GM21619 (cell line): Measurements from ENCODE around the gene HDAC10.

Experiments used
- ATAC-seq: cut with Tn5 transposase; IDR thresholded peaks from one replicate; pipeline ENCODE4 v1.9.1; 2021; ENCODE audit not compliant: unreplicated experiment

Gene HDAC10

DNA sequence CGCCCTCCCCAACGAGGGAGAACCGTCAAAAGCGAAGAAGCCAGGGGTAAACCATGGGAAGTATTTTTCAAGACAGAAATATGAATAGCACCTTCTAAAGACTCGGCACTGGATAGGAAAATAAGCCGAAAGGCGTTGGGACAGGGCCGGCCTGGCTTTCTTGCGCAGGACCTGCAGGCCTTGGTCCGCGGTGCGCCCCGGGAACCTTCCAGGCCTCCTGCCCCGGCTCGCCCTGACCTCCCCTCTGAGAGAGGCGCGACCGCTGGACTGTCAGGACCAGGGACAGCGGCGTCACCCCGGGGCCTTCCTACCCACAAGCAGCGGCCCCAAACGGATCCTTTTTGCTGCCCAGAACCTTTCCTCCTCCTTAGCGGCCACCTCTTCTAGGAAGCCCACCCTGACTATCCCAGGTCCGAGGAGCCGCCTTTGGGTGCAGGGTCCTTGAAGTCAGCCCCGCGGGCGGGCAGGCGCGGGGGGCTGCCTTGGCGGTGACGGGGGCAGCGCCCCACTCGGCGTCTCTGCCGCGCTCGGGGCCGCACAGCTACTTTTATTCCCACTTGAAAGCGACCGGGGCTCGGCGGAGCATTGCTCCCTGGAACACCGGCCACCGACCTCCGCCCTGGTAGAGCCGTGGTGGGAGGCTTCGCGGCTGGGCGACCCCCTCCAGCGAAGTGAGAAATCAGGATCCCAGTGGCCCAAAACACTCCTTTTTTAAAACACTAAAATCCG lies 19.8 kb upstream of the HDAC10 start:
- no peak for ATAC-seq

DNA sequence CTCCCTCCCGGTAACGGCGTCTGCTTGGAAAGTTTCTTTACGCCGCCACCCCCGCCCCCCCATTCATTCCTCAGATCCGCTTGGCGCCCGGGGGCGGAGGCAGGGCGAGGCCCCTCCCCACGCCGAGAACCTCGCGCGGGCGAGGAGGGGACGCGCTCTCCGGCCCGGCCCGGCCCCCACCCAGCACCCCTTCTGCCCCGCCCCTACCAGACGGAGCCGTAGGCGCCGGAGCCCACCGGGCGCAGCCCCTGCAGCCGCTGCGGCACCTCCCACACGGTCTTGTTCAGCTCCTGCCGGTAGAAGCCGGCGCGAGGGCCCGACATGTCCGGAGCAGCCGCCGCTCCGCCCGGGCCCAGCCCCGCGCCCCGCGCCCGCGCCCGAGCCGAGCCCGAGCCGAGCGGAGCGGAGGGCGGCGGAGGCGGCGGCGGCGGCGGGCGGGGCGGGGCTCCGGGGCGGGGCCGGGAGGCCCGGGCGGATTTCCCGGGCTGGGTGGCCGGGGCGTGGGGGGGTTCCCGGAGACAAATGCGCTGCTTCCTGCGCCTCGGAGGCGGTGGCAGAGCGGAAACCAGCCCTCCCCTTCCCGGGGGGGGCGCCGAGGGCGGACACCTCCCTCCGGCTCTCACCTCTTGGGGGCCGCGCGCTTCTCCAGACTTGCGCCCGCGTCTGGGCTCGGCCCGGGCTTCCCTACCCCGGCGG lies 19.1 kb upstream of the HDAC10 start, which contains the start of gene MAPK11:
Gene MAPK11, minus strand, starts transcription at position 411 of the 696 bp plus-strand sequence. Its CDS starts 88 bp downstream, at position 323.
- ATAC-seq, result no peak

DNA sequence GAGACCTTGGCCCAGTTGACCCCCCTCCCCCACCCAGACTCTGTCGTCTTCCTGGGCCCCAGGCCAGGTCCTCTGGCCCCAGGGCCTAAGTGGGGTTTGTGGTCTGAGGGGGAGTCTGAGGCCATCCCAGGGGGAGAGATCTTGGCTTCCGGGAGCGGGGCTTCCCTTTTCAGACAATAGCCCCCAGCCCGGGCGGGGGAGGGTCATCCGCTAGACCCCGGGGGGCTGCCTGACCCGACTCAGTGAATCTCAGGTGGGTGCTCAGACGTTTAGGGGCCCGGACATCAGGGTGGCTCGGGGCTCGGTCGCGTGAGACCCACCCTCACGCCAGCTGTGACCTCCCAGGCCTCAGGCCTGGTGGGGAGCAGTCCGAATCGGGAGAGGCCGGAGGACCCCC lies 18.5 kb upstream of the HDAC10 start:
- no peak for ATAC-seq

DNA sequence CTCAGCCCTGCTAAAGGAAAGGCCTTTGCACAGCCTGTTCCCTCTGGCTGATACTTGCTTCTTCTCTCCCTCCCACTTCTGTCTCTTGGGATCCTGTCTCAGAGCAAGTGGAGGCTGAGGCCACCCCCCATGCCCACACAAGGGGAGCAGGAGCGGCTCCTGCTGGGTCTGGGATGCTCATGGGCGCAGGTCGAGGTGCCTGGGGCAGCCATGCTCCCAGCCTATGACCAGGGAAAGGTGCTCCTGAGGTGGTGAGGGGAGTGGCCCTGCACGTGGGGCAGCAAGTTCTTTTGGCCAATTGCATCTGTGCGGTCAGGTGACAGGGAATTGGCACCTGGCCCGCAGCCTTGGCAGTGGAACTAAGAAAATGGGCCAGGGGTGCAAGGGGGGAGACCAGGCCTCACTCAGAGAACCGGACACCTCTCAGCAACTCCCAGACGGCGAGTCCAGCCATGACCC lies 17.6 kb upstream of the HDAC10 start:
- no peak for ATAC-seq

DNA sequence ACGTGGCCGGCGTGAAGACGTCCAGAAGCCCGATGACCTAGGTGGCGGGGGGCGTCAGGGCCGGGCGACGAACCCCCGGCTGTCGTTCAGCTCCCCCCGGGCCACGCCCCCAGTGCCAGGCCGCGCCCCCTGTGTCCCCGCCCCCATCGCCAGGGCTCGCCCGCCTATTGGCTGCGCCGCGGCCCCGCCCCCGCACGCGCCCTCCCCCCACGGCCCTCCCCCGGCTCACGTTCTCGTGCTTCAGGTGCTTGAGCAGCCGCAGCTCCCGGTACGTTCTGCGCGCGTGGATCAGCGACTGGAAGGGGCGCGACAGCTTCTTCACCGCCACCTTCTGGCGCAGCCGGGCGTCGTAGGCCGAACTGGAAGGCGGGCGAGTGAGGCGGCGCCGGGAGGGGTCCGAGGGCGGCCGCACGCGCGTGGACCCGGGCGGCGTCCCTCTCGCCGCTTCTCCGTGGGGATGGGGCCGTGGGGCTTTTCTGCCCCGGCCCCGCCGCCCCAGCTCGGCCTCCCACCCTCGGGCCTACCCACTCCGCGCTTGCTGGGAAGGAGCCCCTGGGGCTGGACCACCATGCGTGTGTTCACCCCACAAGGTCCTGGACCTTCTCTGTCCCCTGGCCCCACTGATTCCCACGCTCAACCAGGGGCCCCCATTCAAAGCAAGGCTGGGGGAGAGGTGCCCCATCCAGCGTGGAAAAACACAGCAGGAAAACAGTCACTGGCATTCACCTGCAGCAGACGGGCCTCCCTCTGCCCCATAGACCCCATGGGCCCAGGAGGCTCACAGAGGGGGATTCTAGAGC lies 16.7 kb upstream of the HDAC10 start:
- ATAC-seq, result no peak

DNA sequence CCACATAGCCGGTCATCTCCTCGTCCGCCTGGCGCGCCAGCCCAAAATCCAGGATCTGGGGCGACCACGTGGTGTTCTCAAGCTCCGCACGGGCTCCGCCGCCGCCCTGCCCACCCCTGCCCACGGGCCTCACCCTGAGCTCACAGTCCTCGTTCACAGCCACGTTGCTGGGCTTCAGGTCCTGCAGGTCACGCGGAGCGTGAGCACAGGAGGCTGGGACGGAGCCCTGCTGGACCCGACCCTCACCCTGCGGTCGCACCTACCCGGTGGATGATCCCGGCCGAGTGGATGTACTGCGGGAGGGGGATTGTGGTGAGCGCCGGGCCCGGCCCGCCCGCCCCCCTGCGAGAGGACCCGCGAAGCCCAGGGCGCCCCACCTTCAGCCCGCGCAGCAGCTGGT lies 15.9 kb upstream of the HDAC10 start:
- ATAC-seq, result no peak

DNA sequence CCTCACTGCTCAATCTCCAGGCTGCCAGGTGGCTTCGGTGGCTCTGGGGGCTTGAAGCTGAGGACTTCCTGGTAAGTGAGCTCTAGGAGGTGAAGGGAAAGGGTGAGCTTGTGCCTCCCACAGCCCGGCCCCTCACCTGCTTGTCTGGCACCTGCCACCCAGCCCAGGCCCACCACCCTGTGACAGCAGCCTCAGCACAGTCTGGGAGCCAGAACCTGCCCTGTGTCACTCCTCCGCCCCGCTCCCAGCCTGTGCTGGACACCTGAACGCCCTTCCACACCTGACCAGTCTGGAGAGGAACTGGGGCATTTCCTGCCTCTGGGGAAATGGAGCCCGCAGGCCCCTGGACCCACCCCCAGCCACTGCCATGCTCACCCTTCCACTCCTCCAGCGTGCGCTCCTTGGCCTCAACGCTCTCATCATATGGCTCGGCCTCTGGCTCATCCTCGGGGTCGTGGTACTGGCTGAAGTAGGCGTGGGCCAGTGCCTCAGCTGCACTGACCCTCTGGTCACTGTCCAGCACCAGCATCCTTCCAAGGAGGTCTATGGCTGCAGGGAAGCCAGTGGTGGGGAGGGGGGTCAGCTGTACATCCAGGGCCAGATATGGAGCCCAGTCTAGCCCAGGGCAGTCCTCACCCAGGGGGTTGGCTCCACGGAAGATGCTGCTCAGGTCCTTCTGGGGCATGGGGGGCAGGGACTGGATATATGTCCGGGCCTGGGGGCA lies 14.0 kb upstream of the HDAC10 start:
- no peak for ATAC-seq

DNA sequence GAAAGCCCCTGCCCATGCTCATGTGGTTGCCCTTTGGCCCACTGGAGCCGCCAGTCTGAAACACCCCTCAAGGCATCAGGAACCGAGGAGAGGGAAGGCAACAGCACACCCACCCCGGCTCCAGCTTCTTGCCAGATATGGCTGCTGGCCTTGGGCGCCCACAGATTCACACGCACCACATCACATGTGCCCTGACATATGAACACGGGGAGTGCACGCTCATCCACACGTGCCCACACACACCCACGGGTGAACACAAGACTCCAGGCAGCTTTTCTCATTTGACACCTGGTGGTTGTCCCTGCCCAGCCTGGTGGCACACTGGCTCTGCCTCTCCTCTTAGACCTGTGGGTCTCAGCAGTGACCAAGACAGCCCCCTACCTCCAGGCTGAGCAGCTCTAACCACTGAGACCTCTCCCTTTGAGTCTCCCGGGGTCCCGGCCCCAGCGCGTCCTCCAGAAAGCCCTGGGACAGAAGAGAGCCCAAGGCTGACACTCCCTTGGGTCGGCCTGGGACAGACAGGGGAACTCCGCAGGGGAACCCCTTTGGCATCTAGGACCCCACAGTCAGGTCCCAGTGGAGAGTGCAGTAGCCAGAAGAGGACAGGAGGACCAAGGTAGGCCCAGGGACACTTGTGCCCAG lies 13.2 kb upstream of the HDAC10 start:
- ATAC-seq, result no peak

DNA sequence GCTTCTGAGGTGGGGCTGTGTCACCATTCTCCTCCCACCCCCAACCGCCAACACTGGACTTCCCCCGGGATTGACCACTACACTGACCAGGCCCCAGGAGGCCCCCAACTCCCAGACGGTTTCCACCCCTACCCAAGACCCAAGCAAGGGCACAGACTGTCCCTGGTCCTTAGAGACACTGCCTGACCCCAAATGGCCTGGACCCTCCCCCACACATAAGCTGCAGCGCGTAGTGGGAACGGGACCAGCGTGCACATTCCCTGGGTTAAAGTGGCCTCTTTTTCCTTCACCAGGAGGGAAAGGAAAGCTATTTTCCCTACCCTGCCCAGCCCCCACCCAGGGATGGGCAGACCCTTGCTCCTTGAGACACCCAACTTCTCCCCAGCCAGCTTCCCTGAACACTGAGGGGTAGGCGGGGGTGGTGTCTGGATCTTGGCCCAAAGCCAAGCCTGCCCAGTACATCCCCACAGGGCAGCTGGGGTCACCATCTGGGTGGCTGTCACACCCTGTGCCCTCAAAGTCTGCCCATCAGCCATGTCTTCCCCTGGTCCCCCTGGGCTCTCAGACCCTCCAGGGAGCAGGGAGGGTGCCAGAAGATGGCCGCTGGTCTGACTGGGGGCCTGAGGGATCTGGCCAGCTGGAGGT lies 12.0 kb upstream of the HDAC10 start:
- ATAC-seq, result no peak

DNA sequence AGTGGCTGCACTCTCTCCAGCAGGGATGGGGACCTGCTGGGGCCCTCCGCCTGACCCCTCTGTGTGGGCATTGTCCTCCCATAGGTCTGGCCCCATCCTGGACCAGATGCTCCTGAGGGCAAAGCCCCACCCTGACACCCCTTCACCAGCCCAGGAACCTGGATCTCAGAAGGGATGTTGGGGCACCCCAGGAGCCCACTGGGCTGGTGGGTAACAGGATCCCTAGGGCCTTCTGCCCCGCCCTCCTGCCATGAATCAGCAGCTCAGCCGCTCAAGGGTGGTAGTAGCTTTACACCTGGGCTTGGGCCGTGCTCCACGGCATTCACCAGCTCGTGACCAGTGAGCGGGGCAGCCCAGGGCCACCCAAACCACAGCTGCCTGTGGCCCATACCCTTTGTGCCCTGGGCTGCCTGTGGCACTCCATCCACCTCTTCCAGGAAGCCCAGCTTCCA lies 11.4 kb upstream of the HDAC10 start:
- ATAC-seq, result no peak

DNA sequence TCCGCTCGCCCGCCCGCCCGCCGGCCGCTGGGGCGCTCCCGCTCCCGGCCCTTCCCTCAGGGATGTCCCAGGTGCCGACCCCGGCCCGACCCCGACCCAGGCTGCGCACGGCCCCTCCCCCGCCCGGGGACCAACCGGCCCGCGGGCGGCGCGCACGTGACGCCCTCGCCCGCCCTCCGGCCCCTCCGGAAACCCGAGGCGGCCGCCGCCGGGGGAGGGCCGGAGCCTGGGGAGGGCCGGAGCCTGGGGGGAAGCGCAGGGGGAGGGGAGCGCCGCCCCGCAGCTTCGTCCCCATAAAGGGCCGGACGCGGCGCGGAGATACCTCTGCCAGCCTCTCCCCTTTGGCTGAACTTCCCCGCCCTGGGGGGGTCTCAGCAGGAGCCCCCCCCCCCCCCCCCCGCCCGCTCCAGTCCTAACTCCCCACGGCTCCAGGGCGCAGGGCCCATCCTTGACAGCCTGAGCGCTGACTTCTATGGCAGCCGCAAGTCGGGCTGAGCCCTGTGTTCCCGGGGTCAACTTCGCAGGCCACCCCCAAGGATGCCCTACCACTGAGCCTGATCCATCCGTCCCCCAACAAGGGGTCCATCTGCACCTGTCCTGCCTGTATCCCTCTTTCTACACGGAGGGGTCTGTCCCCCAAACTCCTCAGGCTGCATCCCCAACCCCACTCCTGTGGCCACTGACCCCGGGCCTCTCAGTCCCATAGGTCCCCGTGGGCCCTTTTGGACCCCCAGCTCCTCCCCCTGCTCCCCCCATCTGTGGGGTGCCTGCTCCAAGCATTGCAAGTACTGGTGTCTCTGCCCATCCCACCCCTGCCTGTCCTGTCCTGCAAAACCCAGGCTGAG lies 10.8 kb upstream of the HDAC10 start, which contains the start of gene MAPK12:
Gene MAPK12, minus strand, starts transcription at position 69 of the 845 bp plus-strand sequence. CDS start 174 bp downstream, outside the sequence.
- no peak for ATAC-seq

DNA sequence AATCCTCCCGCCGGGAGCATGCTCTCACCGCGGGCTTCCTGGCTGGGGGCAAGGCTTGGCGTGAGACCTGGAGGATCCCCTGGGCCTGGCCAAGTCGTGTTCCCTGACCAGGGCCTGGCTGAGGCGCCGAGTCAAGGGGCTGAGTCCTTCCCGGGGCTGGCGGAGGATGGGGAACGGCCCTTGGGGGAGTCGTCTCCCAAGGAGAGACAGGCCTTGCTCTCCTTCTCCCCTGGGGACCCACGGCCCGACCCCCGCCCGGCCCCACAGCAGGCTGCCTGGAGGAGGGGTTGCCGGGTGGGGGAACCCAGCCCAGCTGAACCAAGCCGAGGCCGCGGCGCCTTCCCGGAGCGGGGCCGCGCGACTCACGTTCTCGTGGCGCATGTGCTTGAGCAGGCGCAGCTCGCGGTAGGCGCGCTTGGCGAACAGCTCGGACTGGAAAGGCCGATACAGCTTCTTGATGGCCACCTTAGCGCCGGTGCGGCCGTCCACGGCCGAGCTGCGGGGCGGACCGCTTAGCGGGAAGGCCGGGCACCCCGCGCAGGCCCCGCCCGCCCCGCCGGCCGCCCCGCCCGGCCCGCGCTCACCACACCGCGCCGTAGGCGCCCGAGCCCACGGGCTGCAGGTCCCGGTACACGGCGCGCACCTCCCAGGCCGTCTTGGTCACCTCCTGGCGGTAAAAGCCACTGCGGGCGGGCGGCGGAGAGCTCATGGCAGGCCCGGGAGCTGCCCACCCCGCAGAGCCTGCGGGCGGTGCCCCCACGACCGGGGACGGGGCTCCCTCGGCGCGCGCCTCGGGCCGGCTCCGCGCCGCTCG lies 9.9 kb upstream of the HDAC10 start:
- no peak for ATAC-seq

DNA sequence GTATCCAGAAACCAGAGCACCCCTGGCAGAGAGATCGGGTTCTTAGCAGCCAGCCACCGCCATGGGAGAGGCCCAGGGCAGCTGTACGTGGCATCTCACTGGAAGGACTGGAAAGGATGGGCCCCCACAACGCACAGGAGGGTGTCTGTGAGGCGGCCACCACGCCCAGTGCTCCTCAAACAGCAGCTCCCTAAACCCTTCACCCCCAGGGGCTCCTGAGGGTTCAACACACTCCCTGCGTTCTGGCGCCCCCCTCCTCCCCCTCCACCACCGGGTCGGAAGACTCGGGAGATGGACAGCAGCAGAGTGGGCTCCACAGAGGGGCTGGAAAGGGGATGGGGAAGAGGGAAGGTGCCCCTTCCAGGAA lies 9.4 kb upstream of the HDAC10 start:
- ATAC-seq, result no peak

DNA sequence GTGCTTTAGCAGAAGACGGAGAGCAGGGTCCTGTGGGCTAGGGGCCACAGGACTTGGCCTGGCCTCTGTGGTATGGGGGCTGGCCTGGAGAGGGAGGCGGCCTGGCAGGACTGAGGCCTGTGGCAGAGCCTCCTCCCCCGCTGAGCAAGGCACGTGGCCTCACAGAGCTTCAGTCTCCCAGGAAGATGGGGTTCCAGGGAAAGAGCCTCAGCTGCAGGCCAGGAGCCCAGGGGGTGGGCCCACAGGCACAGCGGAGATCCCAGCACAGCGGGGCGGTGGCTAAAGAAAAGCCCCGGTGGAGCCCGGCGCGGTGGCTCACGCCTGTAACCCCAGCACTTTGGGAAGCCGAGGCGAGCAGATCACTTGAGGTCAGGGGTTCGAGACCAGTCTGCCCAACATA lies 8.2 kb upstream of the HDAC10 start:
- ATAC-seq, result no peak

DNA sequence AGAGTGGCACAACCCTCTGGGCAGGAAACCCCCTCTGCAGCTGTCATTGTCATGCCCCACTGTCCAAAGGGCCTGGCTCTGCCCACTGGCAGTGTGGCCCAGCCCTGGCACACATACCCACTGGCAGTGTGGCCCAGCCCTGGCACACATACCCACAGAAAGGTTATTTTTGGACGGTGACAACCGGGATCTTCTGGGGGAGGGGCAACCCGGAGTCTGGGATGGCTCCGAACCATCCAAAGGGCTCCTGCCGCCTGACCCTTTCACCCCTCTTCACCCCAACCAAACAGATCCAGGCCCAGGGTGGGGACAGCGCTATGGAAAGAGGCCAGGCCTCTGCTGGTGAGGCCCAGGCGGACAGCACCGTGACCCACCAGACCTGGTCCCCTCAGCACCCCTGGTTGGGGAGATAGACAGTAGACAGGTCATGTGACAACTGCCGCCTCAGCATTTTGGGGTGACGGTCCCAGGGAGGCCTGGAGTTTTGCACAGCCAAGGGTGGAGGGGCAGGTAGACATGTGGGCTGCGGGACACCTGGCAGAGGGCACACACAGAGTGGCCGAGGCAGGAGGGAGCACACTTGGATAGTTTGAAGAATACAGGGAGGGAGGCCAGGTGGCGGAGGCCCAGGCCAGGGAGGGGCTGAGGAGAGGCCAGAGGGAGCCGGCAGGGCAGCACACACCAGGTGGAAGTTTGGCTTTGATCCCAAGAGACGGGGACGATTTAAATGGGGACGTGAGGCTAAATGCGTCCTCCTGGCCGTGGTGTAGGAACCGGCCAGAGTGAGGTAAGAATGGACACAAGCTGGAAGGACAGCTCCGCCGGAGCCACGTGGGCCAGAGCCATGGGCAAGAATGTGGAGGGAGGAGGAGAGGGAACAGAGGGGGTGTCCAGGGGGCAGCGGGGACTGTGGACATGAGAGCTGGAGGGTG lies 7.6 kb upstream of the HDAC10 start:
- ATAC-seq, result no peak

DNA sequence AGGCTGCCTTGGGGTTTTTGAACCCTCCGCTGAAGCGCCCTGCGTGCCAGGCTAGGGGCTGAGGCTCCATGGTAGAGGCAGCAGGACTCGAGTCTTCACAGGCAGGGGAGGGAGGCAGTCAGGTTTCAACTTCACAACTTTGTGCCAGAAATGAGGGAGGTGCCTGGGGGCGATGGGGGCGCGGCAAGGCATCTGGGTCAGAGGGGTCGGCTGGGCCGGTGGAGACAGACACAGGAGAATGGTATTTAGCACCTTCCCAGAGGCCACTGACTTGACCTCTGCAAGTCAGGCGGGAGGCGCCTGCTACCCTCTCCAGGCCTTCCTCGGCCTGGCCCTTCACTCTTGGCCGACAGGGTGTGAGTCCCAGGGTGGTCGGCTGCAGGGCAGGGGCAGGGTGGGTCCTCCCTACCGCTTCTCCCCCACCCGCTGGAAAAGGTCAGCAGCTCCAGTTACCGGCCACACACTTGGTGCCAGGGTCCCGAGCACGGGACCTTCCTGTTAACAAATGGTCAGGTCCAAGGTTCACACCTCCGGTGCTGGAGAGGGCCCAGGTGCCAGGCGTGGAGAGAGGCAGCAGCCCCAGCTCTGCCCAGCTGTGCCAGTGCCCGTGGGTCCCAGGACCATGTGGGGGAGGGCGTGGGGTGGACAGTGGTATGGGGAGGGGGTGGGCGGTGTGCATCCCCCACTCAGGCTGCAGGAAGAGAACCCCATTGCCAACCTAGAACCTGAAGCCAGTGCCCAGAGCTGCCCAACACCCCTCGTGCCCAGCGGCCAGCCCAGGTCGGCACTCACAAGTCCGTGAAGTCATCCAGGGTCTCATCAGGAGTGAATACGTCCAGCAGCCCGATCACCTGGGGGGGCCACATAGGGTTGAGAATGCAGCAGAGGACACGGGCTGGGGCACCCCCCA lies 6.6 kb upstream of the HDAC10 start:
- no peak for ATAC-seq
